C4-2B (cell line): ENCODE data around the gene AP1G1.

ENCODE experiments used
- H3K27ac ChIP-seq: fragments of 450-650 bp; 2 replicates; pipeline ENCODE4 v1.5.1; 2017
- CTCF ChIP-seq: fragments of 450-650 bp; conservative IDR thresholded peaks from 2 replicates; pipeline ENCODE4 v1.5.1; 2017; ENCODE audit warnings: mild to moderate bottlenecking
- ZFX ChIP-seq: fragments of 450-650 bp; IDR thresholded peaks from 2 replicates; pipeline ENCODE4 v1.6.1; 2017

The AP1G1 gene

GRCh38 chr16:71780521-71781089 lies 28.0 kb downstream of the AP1G1 start:
- no peak overlapping the region for H3K27ac ChIP-seq
- TF ChIP-seq ZFX, result no peak
- no peak for TF ChIP-seq CTCF

- TF ChIP-seq ZFX, result no peak
- no peak for TF ChIP-seq CTCF
- no peak overlapping the region for H3K27ac ChIP-seq
Observed at GRCh38 chr16:71778780-71779179, 29.9 kb downstream of the AP1G1 start.

- TF ChIP-seq CTCF, result no peak
- TF ChIP-seq ZFX, result no peak
- H3K27ac ChIP-seq, result no peak overlapping the region
Observed at GRCh38 chr16:71777329-71777728, 31.3 kb downstream of the AP1G1 start.

DNA sequence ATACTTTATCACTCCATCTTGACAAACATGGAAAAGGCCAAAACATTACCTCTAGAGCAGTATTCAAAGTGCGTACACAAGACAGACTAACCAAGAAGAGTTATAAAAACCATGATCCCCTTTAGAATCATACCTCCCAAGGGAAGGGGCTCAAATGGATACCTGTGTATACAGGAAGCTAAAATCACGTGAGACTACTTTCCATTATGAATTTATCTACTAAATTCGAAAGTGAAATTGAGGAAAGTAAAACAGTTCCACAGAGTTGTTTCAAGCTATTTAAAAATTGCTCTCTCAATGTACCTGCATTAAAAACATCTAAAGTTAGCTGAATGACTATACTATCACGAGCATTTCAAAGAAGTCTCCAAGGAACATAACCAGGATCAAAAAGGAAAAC lies 32.7 kb downstream of the AP1G1 start:
- H3K27ac ChIP-seq, result no peak overlapping the region
- no peak for TF ChIP-seq ZFX
- TF ChIP-seq CTCF, result no peak

GRCh38 chr16:71771571-71771970 lies 37.1 kb downstream of the AP1G1 start:
- H3K27ac ChIP-seq, result no peak overlapping the region; the same call in 1 of the 2 replicates
- TF ChIP-seq ZFX (no peak), CTCF (no peak)

- TF ChIP-seq ZFX, result no peak
- TF ChIP-seq CTCF, result no peak
- H3K27ac ChIP-seq, result no peak overlapping the region
Observed at GRCh38 chr16:71769222-71769621, 39.4 kb downstream of the AP1G1 start.

- TF ChIP-seq CTCF (no peak), ZFX (no peak)
- H3K27ac ChIP-seq, result no peak overlapping the region
Observed at GRCh38 chr16:71767060-71767900, 41.4 kb downstream of the AP1G1 start.
